ENCODE measurements around the gene FAM78B.

FAM78B gene

DNA sequence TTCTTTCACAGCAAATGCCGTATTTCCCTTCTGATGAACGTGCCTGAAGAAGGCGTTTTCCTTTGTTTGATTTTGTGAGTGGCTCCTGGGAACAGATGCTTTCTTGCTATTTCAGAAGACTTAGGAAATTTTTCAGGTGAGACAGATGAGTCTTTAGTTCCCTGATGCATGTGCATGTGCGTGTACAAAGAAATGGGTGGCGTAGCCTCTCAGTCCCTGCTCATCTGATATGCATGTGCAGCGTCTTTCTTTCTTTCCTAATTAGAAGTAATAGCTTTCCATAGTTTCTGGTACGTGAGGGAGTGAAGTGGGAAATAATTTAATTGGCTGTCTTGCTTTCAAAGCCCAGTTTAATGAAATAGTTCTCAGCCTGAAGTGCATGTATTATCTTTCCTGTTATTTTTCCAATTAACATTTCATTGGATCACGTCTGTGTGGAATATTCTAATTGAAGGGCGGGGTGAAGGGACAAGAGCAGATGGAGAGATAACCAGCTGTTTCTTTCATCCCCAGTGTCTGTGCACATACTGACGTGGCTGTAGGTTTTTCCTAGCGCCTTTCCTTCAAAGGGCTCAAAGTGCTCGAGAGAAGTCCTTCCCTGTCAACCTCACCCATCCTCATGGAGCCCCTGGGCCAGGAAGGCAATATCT is 104.3 kb downstream of the FAM78B start:
- in situ Hi-C loops (cut with HindIII; ENCODE audit: low sequenced_read_pairs), result no loop called here
- no peak for DNase-seq (ENCODE audit: low read depth, low spot score)
- H3K4me3 ChIP-seq (ENCODE audit: low read depth, low read length), result no peak overlapping the region
- TF ChIP-seq, protein P1, sequence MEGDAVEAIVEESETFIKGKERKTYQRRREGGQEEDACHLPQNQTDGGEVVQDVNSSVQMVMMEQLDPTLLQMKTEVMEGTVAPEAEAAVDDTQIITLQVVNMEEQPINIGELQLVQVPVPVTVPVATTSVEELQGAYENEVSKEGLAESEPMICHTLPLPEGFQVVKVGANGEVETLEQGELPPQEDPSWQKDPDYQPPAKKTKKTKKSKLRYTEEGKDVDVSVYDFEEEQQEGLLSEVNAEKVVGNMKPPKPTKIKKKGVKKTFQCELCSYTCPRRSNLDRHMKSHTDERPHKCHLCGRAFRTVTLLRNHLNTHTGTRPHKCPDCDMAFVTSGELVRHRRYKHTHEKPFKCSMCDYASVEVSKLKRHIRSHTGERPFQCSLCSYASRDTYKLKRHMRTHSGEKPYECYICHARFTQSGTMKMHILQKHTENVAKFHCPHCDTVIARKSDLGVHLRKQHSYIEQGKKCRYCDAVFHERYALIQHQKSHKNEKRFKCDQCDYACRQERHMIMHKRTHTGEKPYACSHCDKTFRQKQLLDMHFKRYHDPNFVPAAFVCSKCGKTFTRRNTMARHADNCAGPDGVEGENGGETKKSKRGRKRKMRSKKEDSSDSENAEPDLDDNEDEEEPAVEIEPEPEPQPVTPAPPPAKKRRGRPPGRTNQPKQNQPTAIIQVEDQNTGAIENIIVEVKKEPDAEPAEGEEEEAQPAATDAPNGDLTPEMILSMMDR (IDR thresholded peaks at IDR 0.05; ENCODE audit: low read depth, low read length), result no peak

DNA sequence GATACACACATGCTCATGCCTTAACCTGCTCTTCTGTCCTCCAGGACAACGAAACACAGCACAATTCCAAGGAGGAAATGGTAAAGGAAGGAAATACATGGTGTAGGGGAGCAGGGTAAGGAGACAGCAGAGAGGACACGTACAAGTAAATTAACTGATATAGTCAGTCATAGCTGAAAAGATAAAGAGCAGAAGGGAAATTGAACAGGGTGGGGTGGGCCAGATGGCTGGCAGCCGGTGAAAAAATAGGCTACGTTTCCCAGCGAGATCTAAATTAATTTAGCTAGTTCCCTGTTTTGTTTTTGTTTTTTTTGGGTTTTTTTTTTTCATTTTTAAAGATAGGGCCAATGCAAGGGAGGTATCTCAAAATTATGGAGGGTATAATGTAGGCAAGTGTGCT is 109.2 kb downstream of the FAM78B start:
- no peak for DNase-seq (ENCODE audit: low read depth, low spot score)
- TF ChIP-seq, protein P1 (IDR thresholded peaks at IDR 0.05; ENCODE audit: low read depth, low read length), result no peak
- no peak overlapping the region for H3K4me3 ChIP-seq (ENCODE audit: low read depth, low read length)
- in situ Hi-C loops (cut with HindIII; ENCODE audit: low sequenced_read_pairs), result no loop called here

DNA sequence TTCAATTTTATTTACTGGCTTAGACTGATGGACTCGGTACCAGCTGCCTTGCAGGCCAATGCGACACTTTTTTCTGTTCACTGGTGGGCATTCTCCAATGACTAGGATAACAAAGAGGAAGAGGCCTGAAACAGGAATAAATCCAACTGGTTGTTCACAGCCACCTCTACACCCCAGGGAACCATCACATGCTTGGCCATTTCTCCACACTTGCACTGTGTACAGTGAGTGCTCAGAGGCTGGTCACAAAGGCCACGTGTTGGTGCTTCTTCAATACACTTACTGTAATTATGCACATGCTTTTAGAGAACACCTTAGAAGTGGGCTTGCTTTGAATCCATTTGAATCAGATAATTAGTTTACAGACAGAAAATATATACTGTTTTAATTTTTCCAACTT is 113.4 kb downstream of the FAM78B start:
- no peak for DNase-seq (ENCODE audit: low read depth, low spot score)
- TF ChIP-seq, protein P1 (IDR thresholded peaks at IDR 0.05; ENCODE audit: low read depth, low read length), result no peak
- in situ Hi-C loops (cut with HindIII; ENCODE audit: low sequenced_read_pairs), result no loop called here
- H3K4me3 ChIP-seq (ENCODE audit: low read depth, low read length), result no peak overlapping the region

DNA sequence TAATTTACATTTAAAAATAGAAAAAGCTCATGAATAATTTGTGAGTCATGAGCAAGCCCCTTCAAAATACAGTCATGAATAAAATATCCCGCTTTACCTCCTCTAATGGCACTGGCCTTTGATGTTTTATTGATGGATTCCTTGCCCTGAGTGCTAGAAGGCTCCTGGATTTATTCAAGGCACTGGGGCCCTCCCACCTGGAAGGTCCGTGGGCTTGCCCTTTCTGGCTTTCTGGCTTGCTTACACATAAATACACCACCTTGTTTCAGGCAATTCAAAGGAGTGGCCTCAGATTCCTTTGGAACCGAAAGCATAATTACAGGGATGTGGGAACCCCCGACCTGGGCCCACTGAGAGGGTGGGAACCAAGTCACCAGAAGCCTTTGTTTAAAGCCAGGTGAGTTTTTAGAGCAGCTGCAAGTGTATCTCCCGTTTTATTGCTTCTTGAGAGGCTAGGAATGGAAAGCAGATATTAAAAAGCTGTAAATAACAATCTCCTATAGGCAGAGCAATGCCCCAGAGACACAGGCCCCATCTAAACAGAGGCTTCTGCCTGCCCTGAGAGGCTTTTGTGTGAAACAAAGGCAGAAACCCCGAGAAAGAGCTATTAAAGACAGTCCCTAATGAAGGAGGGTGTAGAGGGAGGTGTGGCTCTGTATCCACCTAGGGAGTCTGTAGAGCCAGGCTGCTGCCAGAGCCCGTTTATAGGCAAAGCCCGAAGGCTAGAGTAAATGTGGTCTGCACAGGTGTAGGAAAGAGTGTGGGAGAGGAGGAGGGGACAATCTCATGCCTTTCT is 126.4 kb downstream of the FAM78B start:
- in situ Hi-C loops (cut with HindIII; ENCODE audit: low sequenced_read_pairs), result no loop called here
- TF ChIP-seq, protein P1 (IDR thresholded peaks at IDR 0.05; ENCODE audit: low read depth, low read length), result no peak
- no peak overlapping the region for H3K4me3 ChIP-seq (ENCODE audit: low read depth, low read length)
- no peak for DNase-seq (ENCODE audit: low read depth, low spot score)

DNA sequence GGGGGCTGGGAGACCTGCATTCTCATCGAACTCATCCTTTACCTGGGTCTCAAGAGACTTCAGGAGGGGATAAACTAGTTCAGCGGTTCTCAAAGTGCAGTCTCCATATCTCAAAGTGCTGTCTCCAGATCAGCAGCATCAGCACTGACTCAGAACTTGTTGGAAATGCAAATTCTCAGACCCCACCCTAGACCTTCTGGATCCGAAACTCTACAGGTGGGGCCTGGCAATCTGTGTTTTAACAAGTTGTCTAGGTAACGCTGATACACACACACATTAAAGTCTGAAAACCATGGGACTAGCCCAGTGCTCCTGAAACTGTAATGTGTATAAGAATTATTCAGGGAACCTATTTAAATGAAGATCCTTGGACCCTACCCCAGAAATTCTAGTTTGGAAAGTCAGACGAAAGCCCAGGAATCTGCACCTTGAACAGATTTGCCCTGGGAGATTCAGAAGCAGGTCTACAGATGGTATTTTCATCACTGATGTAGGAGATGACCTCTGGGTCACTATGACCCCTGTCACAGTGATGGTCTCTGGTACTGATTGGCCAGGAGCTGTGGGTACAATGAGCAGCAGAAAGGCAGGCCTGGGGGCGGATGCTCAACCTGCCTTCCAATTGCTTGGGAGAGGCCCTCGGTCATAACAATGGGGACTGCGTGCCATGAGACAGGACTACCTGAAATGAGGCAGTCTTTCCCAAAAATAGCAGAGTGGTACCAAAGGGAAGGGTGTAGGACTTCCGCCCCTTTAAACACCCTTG is 127.2 kb downstream of the FAM78B start:
- no peak for DNase-seq (ENCODE audit: low read depth, low spot score)
- in situ Hi-C loops (cut with HindIII; ENCODE audit: low sequenced_read_pairs), result no loop called here
- TF ChIP-seq, protein P1 (IDR thresholded peaks at IDR 0.05; ENCODE audit: low read depth, low read length), result no peak
- H3K4me3 ChIP-seq (ENCODE audit: low read depth, low read length), result no peak overlapping the region

DNA sequence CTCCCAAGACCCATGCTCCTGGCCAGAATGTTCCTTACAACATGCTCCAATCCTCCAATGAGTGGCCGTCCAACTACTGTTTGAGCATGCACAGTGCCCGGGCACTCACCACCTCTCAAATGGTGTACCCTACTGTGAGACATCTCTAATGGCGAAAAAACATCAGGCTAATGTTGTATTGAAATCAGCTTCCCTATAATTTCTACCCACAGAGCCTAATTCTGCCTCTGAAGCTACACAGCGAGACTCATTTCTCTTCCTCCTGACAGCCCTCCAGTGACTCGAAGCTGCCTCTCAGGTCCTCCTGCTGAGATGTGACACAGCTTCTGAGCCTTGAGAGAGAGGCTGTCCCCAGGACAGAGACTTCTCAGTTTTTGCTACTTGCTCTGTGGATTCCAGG is 130.7 kb downstream of the FAM78B start:
- no peak overlapping the region for H3K4me3 ChIP-seq (ENCODE audit: low read depth, low read length)
- no peak for DNase-seq (ENCODE audit: low read depth, low spot score)
- TF ChIP-seq, protein P1 (IDR thresholded peaks at IDR 0.05; ENCODE audit: low read depth, low read length), result no peak
- in situ Hi-C loops (cut with HindIII; ENCODE audit: low sequenced_read_pairs), result no loop called here

Data from astrocyte of the spinal cord (primary cell).